GM18499 (cell line): Measurements from ENCODE around the gene PLA2G15.

Source experiments
- ATAC-seq: cut with Tn5 transposase; IDR thresholded peaks from one replicate; pipeline ENCODE4 v1.9.1; 2021; ENCODE audit warnings: moderate number of reproducible peaks; ENCODE audit not compliant: insufficient read depth, unreplicated experiment

Gene PLA2G15, protein sequence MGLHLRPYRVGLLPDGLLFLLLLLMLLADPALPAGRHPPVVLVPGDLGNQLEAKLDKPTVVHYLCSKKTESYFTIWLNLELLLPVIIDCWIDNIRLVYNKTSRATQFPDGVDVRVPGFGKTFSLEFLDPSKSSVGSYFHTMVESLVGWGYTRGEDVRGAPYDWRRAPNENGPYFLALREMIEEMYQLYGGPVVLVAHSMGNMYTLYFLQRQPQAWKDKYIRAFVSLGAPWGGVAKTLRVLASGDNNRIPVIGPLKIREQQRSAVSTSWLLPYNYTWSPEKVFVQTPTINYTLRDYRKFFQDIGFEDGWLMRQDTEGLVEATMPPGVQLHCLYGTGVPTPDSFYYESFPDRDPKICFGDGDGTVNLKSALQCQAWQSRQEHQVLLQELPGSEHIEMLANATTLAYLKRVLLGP

DNA sequence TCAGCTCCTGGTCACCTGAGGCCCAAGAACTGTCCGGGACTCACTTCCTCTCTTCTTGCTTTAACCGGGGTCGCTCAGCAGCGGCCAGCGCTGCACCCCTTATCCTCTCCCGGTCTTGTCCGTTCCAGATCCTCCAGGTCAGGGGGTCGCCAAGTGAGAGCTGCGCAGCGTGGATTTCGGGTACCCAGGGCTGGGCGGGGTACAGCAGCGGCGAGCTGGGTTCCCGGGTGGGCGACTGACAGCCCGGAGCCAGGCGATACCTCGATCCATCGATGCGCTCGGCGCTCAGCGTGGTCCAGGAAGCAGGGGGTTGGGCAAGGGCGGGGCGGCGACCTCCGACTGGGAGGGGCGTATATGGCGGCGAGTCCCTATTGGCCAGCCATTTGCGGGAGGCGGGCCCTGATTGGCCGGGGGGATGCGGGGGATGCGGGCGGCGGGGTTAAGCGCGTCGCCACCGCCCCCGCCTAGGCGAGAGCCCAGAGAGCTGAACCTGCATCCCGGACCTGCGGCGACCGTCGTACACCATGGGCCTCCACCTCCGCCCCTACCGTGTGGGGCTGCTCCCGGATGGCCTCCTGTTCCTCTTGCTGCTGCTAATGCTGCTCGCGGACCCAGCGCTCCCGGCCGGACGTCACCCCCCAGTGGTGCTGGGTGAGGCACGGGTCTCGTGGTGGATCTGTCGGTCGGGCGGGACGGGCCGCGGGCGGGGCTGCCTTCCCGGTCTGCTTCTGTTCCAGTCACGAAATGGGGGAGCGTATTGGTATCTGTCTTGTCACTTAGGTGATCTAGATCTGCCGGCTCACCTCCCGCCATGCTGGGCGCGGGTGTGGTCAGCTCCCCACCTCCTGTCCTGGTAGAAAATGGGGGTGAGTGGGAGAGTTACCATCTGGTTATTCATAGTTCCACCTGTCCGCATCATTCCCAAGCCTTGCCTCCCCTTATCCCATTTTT is at the start of gene PLA2G15:
Gene PLA2G15 (plus strand): TSS at position 471 of the 951 bp plus-strand sequence. CDS start 54 bp downstream, at position 525.
- ATAC-seq, result peak; percentile 71

DNA sequence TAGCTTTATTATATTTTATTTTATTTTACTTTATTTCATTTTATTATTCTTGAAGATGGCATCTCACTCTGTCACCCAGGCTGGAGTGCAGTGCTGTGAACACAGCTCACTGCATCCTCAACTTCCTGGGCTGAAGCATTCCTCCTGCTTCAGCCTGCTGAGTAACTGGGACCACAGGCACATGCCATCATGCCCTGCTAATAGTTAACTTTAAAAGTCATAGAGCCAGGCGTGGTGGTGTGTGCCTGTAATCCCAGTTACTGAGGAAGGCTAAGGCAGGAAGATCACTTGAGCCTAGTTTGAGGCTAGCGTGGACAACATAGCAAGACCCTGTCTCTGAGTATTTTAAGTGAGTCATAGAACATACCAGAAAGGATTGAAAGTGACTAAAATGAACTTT is 47.9 kb upstream of the PLA2G15 start:
- no peak for ATAC-seq

DNA sequence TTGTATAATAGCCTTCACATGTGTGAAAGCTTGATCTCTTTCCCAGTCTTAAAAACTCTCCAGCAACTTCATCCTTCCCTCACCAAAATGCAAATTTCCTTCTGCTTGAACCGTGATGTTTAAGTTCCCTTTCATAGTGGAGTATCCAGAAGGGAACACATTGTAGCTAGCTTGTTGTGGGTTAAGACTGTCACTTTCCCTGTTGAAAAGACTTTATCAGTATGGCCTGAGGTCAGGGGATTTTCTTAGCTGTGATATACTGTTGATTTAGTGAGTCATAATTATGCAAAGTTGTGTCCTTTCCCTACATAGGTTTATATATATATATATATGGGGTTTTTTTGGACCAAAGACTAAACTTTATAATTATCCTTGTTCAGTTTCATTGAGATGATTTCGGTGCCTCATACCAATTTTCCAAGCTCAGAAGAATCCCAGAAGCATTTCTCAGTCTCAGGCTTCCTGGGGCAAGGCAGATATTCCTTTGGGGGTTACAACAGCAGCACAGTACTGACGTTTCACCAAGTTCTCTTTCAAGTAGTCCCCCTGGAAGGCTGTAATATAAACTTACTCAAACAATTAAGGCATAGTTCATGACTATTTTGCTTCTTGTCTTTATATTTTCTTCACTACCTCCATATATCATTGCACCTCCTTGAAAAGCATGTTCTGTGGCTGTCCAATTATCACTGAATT is 44.9 kb upstream of the PLA2G15 start:
- ATAC-seq, result no peak

DNA sequence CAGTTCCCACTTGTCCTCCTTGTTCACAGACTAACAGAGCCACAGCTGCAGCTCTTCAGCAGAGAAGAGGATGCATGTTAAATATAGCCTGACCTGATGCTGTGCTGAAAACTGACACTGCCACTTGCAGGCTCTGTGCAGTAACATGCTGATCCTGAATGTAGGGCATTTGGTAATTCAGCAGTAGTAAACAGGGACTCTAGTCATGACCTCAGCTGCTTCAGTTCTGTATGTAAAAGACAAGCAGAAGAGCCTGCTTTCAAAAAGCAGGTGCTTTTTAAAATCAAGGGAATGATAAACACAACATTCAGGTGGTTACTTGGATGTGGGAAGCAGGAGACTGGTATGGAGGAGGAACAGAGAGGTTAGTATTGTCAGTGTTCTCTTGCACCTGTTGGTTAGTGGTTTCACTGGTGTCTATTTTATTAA is 43.1 kb upstream of the PLA2G15 start:
- ATAC-seq, result no peak

DNA sequence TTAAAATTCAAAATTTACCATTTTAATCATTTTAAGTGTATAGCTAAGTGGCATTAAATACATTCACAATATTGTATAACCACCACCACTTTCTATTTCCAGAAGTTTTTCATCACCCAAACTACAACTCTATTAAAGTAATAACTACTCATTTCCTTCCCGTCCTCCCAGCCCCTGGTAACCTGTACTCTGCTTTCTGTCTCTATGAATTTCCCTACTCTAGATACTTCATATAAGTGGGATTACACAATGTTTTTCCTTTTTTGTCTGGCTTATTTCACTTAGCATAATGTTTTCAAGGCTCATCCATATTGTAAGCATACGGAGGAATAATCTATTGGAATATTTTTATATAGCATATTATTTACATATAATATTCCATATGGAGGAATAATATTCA is 38.9 kb upstream of the PLA2G15 start:
- ATAC-seq, result no peak

DNA sequence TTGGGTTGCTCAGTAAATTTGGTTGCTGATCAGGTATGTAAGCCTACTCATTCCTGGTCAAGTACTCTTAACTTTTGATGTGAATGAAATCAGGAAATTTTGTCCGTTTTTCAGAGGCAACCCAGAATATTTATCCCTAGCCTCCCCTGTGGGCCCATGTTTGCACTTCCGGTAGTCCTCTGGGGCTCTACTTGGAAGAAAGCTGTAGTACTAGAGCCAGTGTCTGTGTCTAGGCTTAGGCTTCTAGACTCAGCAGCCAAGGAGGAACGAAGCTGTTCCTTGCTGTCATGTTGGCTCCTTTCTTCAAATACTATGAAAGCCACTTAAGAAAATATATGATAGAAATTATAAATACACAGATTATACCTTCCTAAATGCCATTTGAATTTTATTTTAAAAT is 30.4 kb upstream of the PLA2G15 start:
- ATAC-seq, result no peak

DNA sequence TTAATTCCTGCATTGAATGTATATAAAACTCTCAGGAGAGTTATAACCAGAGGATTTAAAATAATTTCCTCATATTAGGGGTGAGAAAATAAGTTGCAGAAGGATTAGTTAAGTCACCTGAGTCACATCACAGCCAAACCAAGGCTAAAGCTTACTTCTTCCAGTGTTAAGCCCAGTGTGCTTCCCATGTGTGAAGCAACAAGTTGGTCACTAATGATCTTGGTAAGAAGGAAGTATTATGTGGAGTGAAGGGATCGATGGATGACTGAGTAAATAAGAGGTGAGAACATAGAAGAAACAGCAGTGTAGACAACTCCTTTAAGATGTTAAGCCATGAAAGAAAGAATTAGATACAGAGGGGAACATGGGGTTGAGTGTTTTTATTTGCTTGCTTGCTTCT is 29.9 kb upstream of the PLA2G15 start:
- ATAC-seq, result no peak

DNA sequence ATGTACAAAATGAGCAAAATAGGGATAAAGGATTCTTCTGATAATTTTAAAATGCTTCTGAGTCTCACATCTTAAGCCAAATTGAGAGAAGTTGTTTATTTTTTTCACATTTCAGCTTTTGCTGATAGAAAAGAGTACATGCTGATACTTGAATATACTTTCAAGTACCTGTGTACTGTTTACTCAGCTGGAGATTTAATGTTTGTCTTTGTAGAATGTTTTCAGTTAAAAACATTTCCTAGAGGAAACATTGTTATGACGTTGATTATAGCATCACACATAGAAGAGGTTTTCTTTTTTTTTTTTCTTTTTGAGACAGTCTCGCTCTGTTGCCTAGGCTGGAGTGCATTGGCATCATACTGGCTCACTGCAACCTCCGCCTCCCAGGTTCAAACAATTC is 28.9 kb upstream of the PLA2G15 start:
- ATAC-seq, result no peak

DNA sequence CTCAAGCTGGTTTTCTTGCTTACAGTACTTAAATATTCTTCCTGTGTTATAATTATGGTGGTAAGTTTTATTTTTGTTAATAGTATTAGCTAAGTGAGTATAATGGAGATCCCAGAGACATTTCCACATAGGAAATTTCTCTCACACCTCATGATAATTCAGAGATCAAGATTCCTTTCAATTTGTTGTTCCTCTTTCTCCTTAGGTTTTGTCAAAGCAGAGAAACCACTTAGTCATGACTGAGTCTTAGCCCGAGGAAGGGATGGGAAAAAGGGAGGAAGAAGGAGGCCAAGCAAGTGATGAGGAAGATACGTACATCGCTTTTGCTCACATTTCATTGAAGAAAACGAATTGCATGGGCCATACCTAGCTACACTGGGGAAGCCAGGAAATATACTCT is 27.7 kb upstream of the PLA2G15 start:
- no peak for ATAC-seq

DNA sequence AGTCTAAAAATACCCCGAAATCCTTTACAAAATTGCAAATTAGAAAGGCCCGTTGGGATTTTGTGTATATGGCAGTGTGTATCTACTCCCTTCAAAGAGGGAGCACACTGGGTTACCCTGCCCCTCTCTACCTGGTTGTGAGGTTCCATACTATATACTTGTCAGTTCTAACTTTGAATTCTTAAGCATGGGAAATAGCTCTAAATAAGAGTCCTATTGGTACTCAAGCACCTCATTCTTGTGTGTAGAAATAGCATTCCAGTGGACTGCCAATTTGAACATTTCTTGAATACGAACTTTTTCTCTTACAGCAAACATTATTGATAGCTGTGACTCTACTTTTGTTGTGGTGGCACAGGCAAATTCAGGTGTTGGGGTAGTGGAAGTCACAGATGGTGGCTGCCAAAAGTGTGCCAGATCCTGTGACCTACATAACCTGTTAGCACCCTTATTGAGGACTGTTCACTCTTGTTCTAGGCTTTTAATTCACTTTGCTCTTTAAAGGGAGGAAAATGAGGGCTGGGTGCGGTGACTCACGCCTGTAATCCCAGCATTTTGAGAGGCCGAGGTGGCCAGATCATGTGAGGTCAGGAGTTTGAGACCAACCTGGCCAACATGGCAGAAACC is 25.3 kb upstream of the PLA2G15 start:
- no peak for ATAC-seq

DNA sequence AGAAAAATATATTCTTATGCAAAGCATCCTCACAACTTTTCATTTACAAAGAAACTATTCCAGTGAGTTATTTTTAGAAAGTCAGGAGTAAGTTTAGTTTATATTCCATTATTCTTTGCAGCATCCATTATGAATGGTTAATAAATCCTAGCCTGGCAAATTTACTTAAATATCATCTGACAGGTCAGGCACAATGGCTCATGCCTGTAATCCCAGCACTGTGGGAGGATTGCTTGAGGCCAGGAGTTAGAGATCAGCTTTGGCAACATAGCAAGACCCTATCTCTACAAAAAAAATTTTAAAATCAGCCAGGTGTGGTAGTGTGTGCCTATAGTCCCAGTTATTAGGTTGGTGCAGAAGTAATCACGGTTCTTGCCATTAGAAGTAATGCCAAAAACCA is 22.1 kb upstream of the PLA2G15 start:
- ATAC-seq, result no peak

DNA sequence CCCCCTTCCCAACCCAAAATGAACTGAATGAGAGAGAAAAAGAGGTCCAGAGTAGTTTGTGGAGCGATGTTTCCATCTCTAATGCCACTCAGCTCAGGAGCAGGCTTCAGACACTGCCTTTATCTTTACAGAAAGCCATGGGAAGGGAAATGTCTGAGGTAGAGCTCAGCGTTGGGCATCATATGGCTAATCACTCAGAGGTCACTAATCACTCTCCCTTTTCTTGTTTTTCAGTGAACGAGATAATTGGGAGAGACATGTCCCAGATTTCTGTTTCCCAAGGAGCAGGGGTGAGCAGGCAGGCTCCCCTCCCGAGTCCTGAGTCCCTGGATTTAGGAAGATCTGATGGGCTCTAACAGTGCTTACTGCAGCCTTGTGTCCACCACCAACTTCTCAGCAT is 19.1 kb upstream of the PLA2G15 start:
- ATAC-seq, result no peak

DNA sequence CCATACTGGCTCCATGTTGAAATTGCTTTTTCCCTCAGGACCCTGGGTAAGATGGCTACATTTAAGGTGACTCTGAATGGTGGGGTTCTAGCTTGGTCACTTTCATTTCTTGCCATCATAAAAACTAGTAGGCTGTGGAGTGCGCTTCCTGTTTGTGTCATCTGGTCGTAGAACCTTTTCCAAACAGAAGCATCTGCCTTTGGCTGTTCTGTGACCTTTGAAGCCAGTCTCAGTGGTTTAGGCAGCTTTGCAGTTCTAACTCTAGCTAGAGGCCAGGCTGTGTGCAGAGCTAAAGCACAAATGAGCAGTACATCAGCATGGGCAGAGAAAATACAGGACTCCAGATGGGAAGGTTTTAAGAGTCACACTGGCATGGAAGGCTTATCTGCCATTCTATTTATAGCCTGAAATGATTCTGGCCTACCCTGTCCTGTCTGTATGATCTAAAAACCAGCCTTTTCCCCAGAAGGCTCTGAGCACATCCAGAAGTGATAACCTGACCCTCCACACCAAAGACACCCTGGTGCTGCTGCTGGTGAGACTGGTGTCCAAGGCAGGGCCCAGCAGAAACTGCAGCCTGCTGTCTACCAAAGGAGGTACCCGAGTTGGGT is 17.9 kb upstream of the PLA2G15 start:
- ATAC-seq, result no peak

DNA sequence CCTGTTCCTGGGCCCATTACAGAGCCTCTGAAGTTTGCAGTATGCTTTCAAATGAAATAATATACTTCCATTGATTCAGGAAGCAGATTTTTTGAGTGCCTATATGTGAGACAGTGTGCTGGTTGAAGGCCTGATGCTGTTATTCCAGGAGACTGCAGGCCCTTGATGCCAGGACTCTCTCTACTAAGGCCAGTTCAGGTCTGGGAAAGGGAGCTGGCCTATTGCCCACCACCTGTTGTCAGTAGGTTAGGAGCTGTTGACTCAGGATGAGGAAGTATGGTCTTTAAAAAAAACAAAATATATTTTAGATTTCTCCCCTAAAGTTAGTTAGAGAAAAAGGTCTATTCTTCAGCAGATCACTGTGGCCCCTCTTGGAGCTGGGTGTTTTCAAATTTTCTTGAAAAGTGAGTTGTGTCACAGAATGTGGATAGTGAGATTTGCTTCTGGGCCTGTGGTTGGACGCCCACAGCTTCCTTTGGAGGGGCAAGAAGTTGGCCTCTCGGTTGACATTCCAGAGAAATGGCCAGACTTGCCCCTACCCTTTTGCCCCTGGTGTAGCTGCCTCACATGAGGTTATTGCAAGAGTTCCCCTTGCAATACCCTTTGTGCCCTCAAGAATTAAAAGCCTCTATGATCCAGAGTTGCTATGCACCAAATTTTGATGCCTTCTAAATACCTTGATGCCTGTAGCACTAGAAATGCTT is 17.2 kb upstream of the PLA2G15 start:
- no peak for ATAC-seq

DNA sequence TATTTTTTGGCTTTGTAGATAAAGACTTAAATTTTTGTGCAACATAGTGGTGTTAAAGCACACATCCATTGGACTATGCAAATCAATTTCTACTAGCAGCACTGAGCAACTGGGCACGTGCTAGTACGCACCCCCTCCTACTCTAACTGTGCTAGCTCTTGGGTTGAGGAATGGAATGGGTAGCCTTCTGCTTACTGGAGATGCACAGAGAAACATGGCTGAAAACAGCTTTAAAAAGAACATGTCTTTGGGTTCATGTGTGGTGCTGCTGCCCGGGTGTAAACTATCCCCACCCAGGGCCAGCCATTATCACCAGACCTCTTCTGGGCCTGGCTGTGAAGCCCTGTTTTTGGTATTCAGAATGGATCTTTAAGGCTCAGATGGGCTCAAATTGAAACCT is 16.5 kb upstream of the PLA2G15 start:
- ATAC-seq, result no peak

DNA sequence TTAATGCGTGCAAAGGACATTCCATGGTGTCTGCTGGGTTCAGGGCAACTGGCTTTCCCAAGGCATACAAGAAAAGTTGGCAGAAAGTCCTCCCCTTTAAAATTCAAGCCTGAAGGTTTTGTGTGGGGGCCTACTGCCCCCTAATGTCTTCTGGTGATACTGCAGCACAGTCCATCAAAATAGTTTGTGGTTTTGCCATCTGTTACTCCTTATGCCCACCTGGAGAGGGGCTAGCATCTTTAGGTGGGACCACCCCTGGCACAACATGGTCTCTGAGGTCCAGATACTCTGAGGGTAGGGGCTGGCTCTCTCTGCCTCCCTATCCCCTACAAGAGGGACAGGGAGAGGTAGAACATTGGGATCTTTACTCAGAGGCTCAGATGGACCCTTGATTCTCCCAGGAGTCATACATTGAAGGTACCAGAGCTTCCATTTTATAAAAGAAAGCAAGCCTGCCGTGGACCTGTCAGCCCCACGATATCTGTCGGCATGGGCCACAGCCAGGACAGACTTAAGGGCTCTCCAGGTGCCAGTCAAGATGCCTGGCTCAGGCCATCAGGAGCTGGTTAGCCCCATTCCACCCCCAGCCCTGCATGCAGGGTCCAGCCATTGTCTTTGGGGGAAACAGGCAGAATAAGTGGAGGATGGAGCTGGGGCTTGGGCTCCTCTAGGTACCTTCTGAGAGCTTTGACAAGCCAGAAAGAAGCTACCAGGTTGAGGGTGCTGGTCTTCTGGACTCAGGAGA is 15.6 kb upstream of the PLA2G15 start:
- no peak for ATAC-seq

DNA sequence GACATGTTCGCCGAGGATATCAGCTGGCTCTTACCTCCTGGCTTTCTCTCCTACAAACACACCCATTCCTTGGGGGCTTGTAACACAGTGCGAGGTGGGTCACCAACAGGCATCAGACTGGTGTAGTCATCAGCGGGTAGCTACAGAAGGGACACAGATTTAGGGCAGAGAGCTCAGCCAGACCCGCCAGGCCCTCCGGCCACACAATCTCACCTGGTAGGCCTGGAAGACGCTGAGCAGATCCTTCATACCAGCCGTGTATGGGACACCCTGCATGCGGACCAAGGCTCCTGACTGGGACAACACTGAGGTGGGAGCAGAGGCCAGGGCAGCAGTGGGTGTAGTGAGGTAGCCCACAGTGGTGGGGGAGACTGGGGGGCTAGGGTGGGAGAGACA is 15.0 kb upstream of the PLA2G15 start:
- ATAC-seq, result no peak

DNA sequence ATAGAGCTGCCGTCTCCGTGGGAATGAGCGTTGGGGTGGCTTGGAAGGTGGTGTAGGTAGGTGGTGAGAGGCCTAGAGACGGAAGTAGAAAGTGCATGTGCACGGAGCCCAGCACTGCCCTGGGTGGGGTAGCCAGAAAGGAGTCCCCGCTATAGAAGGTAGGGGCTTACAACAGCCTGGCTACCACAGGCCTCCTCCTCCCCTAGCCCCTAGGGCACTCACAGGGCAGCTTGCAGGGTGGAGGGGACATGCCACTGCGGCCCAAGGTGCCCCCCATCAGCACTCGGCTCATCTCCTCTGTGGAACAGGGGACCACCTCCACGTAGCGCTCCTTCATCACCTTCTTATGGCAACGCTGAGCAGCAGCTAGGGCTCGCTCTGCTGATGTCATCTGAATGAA is 14.2 kb upstream of the PLA2G15 start:
- no peak for ATAC-seq
